Left lobe of liver (tissue), 1 donor: ENCODE data around the gene RGS18. TPM values are rescaled to one million over a fixed set of nuclear protein-coding genes. Genes with fewer than 3 reads are reported as not detected.

Experiments
- total RNA-seq: library from RNA; stranded (reverse); gene quantifications from one replicate; pipeline ENCODE4 v1.2.1, GENCODE V29; 2021
- donor health status: DM: no; HTN: yes; CAD: no.

RGS18 gene
- total RNA-seq, 1 donor from 2014 or later: 0.65 TPM

Other genes starting within 250 kb of the RGS18 start
- not detected for gene RGS21, start 158.5 kb downstream of the RGS18 start, total RNA-seq